ENCODE measurements around the gene SLC30A3. TPM values are rescaled to one million over a fixed set of nuclear protein-coding genes. Genes with fewer than 3 reads are reported as not detected.
"Not testable (repeated sequence)": the region's sequence is repeated elsewhere in the genome, so short reads cannot be mapped to it uniquely, and the experiment has no call there.

SLC30A3 gene
- total and polyA plus RNA-seq, 5 donors from 2014 or later, result 0.05 to 0.10 TPM; not detected in 3

DNA sequence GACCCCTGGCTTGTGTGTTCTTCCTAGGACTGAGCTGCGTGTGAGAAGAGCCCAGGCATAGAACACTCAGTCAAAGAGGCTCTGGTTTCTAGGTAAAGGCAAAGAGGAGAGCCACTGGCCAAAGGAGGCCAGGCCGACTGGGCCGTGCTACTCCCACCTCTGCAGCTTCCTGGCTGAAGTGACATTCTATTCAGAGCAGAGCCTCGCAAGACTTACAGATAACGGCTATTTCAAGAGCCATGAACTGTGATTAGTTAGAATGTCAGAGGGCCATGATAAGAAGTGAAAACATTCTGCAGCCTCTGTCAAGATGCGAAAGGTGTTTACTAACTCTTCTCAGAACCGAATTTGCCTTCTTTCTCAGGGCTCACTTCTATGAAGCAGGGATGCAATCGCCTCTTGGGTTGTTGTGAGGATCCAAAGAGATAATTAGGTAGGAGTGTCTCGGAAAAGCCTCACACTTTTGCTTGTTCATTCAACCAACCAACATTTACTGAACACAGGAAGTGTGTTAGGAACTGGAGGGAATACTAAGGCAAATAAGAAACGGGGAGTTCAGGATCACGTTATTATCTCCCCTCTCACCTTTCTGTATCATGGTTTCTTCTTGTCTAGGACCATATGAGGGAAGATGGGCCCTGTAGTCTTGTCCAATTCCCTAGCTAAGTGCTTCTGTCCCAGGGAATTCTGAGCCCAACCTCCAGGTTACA is 8.9 kb upstream of the SLC30A3 start:
- Mint-ChIP-seq H3K9me3 (no peaks in the 10 kb centered on the region), H3K4me1 (no peaks in the 10 kb centered on the region), H3K4me3 (no peak overlapping the region), H3K36me3 (no peaks in the 10 kb centered on the region), H3K27ac (no peak overlapping the region), H3K27me3 (peaks cover 35% of the 10 kb centered on the region)
- Histone ChIP-seq H3K4me3 (ENCODE audit: low read depth, low read length) (no peak overlapping the region), H3K36me3 (ENCODE audit: control insufficient read depth, insufficient read depth, low read length) (no peaks in the 10 kb centered on the region), H3K27me3 (ENCODE audit: control insufficient read depth, insufficient read depth, low read length) (peaks cover 17% of the 10 kb centered on the region), H3K4me1 (ENCODE audit: control insufficient read depth, insufficient read depth, low read length, poor library complexity, severe bottlenecking) (no peaks in the 10 kb centered on the region), H3K9me3 (ENCODE audit: control insufficient read depth in 2 of 2, low read length in 2 of 2) (no peaks in the 10 kb centered on the region), H3K27ac (ENCODE audit: insufficient read depth, low read length, poor library complexity, severe bottlenecking) (no peak overlapping the region)
- DNase-seq (no peak), ATAC-seq (ENCODE audit: low read depth in 2 of 2) (no peak)

DNA sequence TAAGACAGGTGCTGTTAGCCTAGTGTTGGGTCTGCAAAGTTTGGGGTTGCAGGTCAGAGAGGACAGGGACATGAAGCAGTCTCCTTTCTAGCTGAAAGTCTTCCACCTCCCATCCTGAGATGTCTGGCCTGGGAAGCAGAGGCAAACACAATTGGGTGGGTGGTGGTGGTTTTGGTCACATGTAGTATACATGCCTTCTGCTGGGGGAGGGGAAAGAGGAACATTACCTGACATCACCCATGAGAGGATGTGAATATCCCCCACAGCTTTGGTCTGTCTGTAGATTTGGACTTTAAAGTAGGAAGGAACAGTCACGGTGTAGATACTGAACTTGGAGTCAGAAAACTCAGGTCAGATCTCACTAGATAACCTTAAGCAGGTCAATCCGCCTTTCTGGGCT is 7.8 kb upstream of the SLC30A3 start:
- Mint-ChIP-seq H3K4me3 (no peak overlapping the region), H3K36me3 (no peaks in the 10 kb centered on the region), H3K27me3 (peaks cover 29% of the 10 kb centered on the region), H3K27ac (no peak overlapping the region), H3K9me3 (no peaks in the 10 kb centered on the region), H3K4me1 (no peaks in the 10 kb centered on the region)
- H3K4me1 ChIP-seq (ENCODE audit: control insufficient read depth, insufficient read depth, low read length, poor library complexity, severe bottlenecking), result no peaks in the 10 kb centered on the region
- ATAC-seq (ENCODE audit: low read depth in 2 of 2) (no peak), DNase-seq (no peak)
- peaks cover 22% of the 10 kb centered on the region for H3K27me3 ChIP-seq (ENCODE audit: control insufficient read depth, insufficient read depth, low read length)
- no peak overlapping the region for H3K27ac ChIP-seq (ENCODE audit: insufficient read depth, low read length, poor library complexity, severe bottlenecking)
- no peak overlapping the region for H3K4me3 ChIP-seq (ENCODE audit: low read depth, low read length)
- no peaks in the 10 kb centered on the region for H3K9me3 ChIP-seq (ENCODE audit: control insufficient read depth in 2 of 2, low read length in 2 of 2)
- H3K36me3 ChIP-seq (ENCODE audit: control insufficient read depth, insufficient read depth, low read length), result no peaks in the 10 kb centered on the region

DNA sequence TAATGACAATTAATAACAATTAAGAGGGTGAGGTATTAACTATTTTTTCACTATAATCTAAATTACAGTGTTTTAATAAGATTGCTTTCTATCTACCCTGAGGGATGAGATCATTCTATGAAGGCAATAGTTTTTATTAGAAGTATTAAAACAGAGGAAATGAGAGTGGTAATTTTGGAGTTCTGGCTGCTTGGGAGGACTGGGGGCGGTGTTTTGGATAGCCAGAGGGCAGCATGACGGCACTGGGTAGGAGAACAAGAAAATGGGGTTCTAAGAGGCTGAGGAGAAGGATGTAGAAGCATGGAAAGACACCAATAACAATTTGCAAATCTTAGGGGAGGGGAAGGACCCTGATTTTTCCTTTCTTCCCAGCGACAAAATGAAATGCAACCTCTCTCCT is 7.3 kb upstream of the SLC30A3 start:
- no peaks in the 10 kb centered on the region for H3K9me3 Mint-ChIP-seq
- ATAC-seq (ENCODE audit: low read depth in 2 of 2), result no peak

DNA sequence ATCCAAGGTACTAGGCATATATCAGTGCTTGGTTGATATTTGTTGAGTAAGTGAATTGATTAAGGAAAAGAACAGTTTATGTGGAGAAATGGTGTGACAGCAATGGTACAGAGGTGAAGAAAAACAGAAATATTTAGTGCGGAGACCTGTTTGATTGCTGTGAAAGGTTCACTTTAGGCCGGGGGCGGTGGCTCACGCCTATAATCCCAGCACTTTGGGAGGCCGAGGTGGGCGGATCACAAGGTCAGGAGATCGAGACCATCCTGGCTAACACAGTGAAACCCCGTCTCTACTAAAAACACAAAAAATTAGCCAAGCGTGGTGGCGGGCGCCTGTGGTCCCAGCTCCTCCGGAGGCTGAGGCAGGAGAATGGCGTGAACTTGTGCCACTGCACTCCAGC is 5.4 kb upstream of the SLC30A3 start:
- not testable (repeated sequence) for ATAC-seq (ENCODE audit: low read depth in 2 of 2); H3K9me3 Mint-ChIP-seq; H3K27ac Mint-ChIP-seq; H3K4me3 ChIP-seq (ENCODE audit: low read depth, low read length); H3K36me3 ChIP-seq (ENCODE audit: control insufficient read depth, insufficient read depth, low read length); H3K4me3 Mint-ChIP-seq; H3K36me3 Mint-ChIP-seq; H3K27ac ChIP-seq (ENCODE audit: insufficient read depth, low read length, poor library complexity, severe bottlenecking); DNase-seq; H3K9me3 ChIP-seq (ENCODE audit: control insufficient read depth in 2 of 2, low read length in 2 of 2)
- Mint-ChIP-seq H3K27me3 (peaks cover 41% of the 10 kb centered on the region), H3K4me1 (peaks cover 0 to 13% (median 9%) of the 10 kb centered on the region in 4 donors)
- H3K4me1 ChIP-seq (ENCODE audit: control insufficient read depth, insufficient read depth, low read length, poor library complexity, severe bottlenecking), result peaks cover 20% of the 10 kb centered on the region
- H3K27me3 ChIP-seq (ENCODE audit: control insufficient read depth, insufficient read depth, low read length), result peaks cover 29% of the 10 kb centered on the region

More for the DNA sequence above, 7.3 kb upstream of the SLC30A3 start:
- Histone ChIP-seq H3K4me3 (ENCODE audit: low read depth, low read length) (no peak overlapping the region), H3K27me3 (ENCODE audit: control insufficient read depth, insufficient read depth, low read length) (peaks cover 26% of the 10 kb centered on the region), H3K27ac (ENCODE audit: insufficient read depth, low read length, poor library complexity, severe bottlenecking) (no peak overlapping the region), H3K36me3 (ENCODE audit: control insufficient read depth, insufficient read depth, low read length) (no peaks in the 10 kb centered on the region), H3K9me3 (ENCODE audit: control insufficient read depth in 2 of 2, low read length in 2 of 2) (no peaks in the 10 kb centered on the region), H3K4me1 (ENCODE audit: control insufficient read depth, insufficient read depth, low read length, poor library complexity, severe bottlenecking) (peaks cover 1% of the 10 kb centered on the region)
- H3K27me3 Mint-ChIP-seq, result peaks cover 29% of the 10 kb centered on the region
- no peak for DNase-seq
- H3K4me3 Mint-ChIP-seq, result no peak overlapping the region
- peaks cover 0 to 3% (median 0%) of the 10 kb centered on the region in 4 donors for H3K4me1 Mint-ChIP-seq
- no peak overlapping the region for H3K27ac Mint-ChIP-seq
- H3K36me3 Mint-ChIP-seq, result no peaks in the 10 kb centered on the region

DNA sequence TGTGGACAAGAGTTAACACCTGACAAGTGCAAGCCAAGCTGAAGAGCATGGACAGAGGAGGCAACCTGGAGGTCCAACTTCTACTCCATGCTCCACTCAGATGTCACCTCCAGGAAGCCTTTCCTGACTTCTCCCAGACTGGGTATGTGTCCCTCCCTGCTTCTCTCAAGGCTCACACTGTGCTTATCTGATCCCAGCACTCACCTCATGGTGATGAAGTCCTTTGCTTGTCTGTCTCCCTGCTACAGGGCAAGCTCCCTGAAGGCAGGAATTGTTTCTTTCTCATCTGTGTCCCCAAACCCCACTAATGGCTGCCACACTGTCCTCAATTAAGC is 2.7 kb upstream of the SLC30A3 start:
- H3K4me3 Mint-ChIP-seq, result peak overlapping the region; percentile 59 to 81 (median 72)
- DNase-seq (no peak), ATAC-seq (ENCODE audit: low read depth in 2 of 2) (no peak)
- H3K4me3 ChIP-seq (ENCODE audit: low read depth, low read length), result no peak overlapping the region
- H3K27ac Mint-ChIP-seq, result no peak overlapping the region
- H3K4me1 Mint-ChIP-seq, result peaks cover 0 to 30% (median 13%) of the 10 kb centered on the region in 4 donors
- H3K27ac ChIP-seq (ENCODE audit: insufficient read depth, low read length, poor library complexity, severe bottlenecking), result no peak overlapping the region
- H3K27me3 Mint-ChIP-seq, result peaks cover 46% of the 10 kb centered on the region
- peaks cover 37% of the 10 kb centered on the region for H3K27me3 ChIP-seq (ENCODE audit: control insufficient read depth, insufficient read depth, low read length)
- H3K4me1 ChIP-seq (ENCODE audit: control insufficient read depth, insufficient read depth, low read length, poor library complexity, severe bottlenecking), result peaks cover 37% of the 10 kb centered on the region
- H3K9me3 ChIP-seq (ENCODE audit: control insufficient read depth in 2 of 2, low read length in 2 of 2), result no peaks in the 10 kb centered on the region
- H3K36me3 ChIP-seq (ENCODE audit: control insufficient read depth, insufficient read depth, low read length), result no peaks in the 10 kb centered on the region
- peaks cover 0 to 2% (median 0%) of the 10 kb centered on the region in 7 donors for H3K9me3 Mint-ChIP-seq
- H3K36me3 Mint-ChIP-seq, result peaks cover 3% of the 10 kb centered on the region

DNA sequence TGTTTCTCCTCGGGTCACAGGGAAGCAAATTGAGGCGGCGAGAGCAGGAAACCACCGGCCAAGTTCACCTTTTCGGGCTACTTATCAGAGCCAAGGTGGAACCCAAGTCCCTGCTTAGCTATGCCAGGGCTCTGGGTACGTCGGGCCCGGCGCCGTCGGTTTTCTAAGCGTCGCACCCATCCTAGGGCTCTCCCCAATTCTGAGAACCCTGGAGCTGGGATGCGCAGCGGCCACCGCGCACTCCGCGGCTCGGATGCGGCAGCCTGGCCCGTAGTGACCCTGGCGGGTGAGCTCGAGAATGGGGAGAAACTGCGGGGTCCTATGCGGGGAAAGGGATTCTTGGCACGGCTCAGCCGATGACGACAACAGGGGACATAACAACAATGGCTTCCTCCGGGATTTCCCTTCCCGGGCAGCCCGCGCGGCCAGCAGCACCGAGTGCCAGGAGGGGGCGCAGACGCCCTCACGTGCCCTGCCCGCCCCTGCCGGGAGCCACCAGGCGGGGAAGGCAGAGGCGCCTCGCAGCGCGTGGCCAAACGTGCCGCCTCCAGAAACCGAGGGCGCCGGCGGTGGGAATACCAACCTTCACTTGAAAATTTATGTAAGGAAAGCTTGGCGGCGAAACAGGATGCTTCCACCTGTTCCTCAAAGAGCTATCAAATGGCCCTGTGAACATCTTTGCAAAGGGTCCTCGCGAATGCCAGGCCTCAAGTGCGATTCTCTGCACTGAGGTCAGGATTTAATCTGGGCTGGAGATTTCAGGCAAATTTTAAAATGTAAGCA is 2.1 kb upstream of the SLC30A3 start:
- peaks cover 37% of the 10 kb centered on the region for H3K27me3 ChIP-seq (ENCODE audit: control insufficient read depth, insufficient read depth, low read length)
- H3K4me3 ChIP-seq (ENCODE audit: low read depth, low read length), result no peak overlapping the region
- peaks cover 46% of the 10 kb centered on the region for H3K27me3 Mint-ChIP-seq
- peaks cover 0 to 30% (median 13%) of the 10 kb centered on the region in 4 donors for H3K4me1 Mint-ChIP-seq
- H3K9me3 ChIP-seq (ENCODE audit: control insufficient read depth in 2 of 2, low read length in 2 of 2), result no peaks in the 10 kb centered on the region
- no peak overlapping the region for H3K27ac ChIP-seq (ENCODE audit: insufficient read depth, low read length, poor library complexity, severe bottlenecking)
- DNase-seq, result peak; percentile 29 to 49 (median 42)
- no peaks in the 10 kb centered on the region for H3K36me3 ChIP-seq (ENCODE audit: control insufficient read depth, insufficient read depth, low read length)
- peaks cover 37% of the 10 kb centered on the region for H3K4me1 ChIP-seq (ENCODE audit: control insufficient read depth, insufficient read depth, low read length, poor library complexity, severe bottlenecking)
- peaks cover 3% of the 10 kb centered on the region for H3K36me3 Mint-ChIP-seq
- H3K9me3 Mint-ChIP-seq, result peaks cover 0 to 3% (median 0%) of the 10 kb centered on the region in 7 donors
- H3K27ac Mint-ChIP-seq, result no peak overlapping the region
- ATAC-seq (ENCODE audit: low read depth in 2 of 2), result peak in 1 of 2 donors; percentile 52
- H3K4me3 Mint-ChIP-seq, result peak overlapping the region; percentile 43 to 81 (median 76)

DNA sequence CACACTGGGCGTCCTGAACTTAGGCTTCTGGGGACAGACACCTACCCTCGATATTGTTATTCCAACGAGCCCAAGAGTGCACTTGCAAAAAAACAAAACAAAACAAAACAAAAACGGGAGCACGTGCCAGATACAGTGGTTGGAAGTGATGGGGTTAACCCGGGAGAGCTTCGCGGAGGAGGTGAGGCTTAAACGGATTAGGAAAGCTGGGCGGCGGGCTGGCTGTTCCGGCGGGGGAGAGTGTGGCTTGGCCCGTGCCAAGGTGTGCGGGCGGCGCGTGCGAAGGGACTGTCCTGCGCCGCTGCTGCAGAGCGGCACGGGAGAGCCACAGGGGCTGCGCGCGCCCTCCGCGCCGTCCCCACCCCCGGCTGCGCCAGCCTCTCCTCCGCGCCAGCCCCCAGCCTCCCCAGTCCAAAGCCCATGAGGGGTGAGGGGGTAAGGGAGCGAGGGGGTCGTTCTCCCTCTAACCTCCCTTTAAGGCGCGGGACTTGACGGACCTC is 1.5 kb upstream of the SLC30A3 start:
- H3K9me3 Mint-ChIP-seq, result peaks cover 0 to 3% (median 0%) of the 10 kb centered on the region in 7 donors
- H3K27ac ChIP-seq (ENCODE audit: insufficient read depth, low read length, poor library complexity, severe bottlenecking), result no peak overlapping the region
- H3K4me3 Mint-ChIP-seq, result peak overlapping the region; percentile 43 to 95 (median 86)
- no peaks in the 10 kb centered on the region for H3K9me3 ChIP-seq (ENCODE audit: control insufficient read depth in 2 of 2, low read length in 2 of 2)
- peaks cover 46% of the 10 kb centered on the region for H3K27me3 Mint-ChIP-seq
- no peak overlapping the region for H3K27ac Mint-ChIP-seq
- DNase-seq, result peak in 1 of 3 donors; percentile 19
- peaks cover 0 to 30% (median 13%) of the 10 kb centered on the region in 4 donors for H3K4me1 Mint-ChIP-seq
- peaks cover 37% of the 10 kb centered on the region for H3K4me1 ChIP-seq (ENCODE audit: control insufficient read depth, insufficient read depth, low read length, poor library complexity, severe bottlenecking)
- H3K36me3 ChIP-seq (ENCODE audit: control insufficient read depth, insufficient read depth, low read length), result no peaks in the 10 kb centered on the region
- ATAC-seq (ENCODE audit: low read depth in 2 of 2), result peak; percentile 30 to 48
- peaks cover 38% of the 10 kb centered on the region for H3K27me3 ChIP-seq (ENCODE audit: control insufficient read depth, insufficient read depth, low read length)
- H3K36me3 Mint-ChIP-seq, result peaks cover 3% of the 10 kb centered on the region
- H3K4me3 ChIP-seq (ENCODE audit: low read depth, low read length), result no peak overlapping the region

Data from CD4-positive, CD25-positive, alpha-beta regulatory T cell (primary cell).